ENCODE measurements around the gene HACD2.

Gene HACD2

GRCh38 chr3:123511084-123511483 is 73.8 kb downstream of the HACD2 start:
- TF ChIP-seq NFIC (IDR thresholded peaks at IDR 0.05) (no peak), FOXM1 (IDR thresholded peaks at IDR 0.05; ENCODE audit: borderline replicate concordance, low read depth) (no peak)

GRCh38 chr3:123508178-123508577 is 76.7 kb downstream of the HACD2 start:
- no peak for TF ChIP-seq CEBPB (IDR thresholded peaks at IDR 0.05)
- no peak for TF ChIP-seq YY1 (IDR thresholded peaks at IDR 0.05; ENCODE audit: low read depth)
- no peak for TF ChIP-seq CREB1 (IDR thresholded peaks at IDR 0.05; ENCODE audit: low read depth)
- TF ChIP-seq TCF12 (IDR thresholded peaks at IDR 0.05; ENCODE audit: low read depth) = no peak
- TF ChIP-seq TAF1 (IDR thresholded peaks at IDR 0.05; ENCODE audit: low read depth) = no peak
- TF ChIP-seq NFIC (IDR thresholded peaks at IDR 0.05) = no peak
- TF ChIP-seq ZBTB7A (IDR thresholded peaks at IDR 0.05; ENCODE audit: low read depth) = no peak
- TF ChIP-seq EGR1 (IDR thresholded peaks at IDR 0.05) = no peak
- TF ChIP-seq FOXM1 (IDR thresholded peaks at IDR 0.05; ENCODE audit: borderline replicate concordance, low read depth) = no peak

- TF ChIP-seq TAF1 (IDR thresholded peaks at IDR 0.05; ENCODE audit: low read depth) (no peak), MAX (IDR thresholded peaks at IDR 0.05) (no peak), YY1 (IDR thresholded peaks at IDR 0.05; ENCODE audit: low read depth) (no peak), RAD21 (IDR thresholded peaks at IDR 0.05; ENCODE audit: low read depth) (no peak), NFIC (IDR thresholded peaks at IDR 0.05) (no peak), EP300 (IDR thresholded peaks at IDR 0.05; ENCODE audit: borderline replicate concordance) (no peak), USF1 (IDR thresholded peaks at IDR 0.05) (no peak), TCF12 (IDR thresholded peaks at IDR 0.05; ENCODE audit: low read depth) (no peak), CEBPB (IDR thresholded peaks at IDR 0.05) (no peak), CREB1 (IDR thresholded peaks at IDR 0.05; ENCODE audit: low read depth) (no peak), REST (IDR thresholded peaks at IDR 0.05; ENCODE audit: low read depth) (no peak), EGR1 (IDR thresholded peaks at IDR 0.05) (no peak), FOXM1 (IDR thresholded peaks at IDR 0.05; ENCODE audit: borderline replicate concordance, low read depth) (no peak), TEAD4 (IDR thresholded peaks at IDR 0.05) (no peak), ZBTB7A (IDR thresholded peaks at IDR 0.05; ENCODE audit: low read depth) (no peak)
Observed at GRCh38 chr3:123505820-123506219, 79.0 kb downstream of the HACD2 start.

GRCh38 chr3:123503203-123503602 is 81.7 kb downstream of the HACD2 start:
- no peak for TF ChIP-seq CEBPB (IDR thresholded peaks at IDR 0.05)
- TF ChIP-seq ZBTB7A (IDR thresholded peaks at IDR 0.05; ENCODE audit: low read depth) = no peak
- no peak for TF ChIP-seq FOXM1 (IDR thresholded peaks at IDR 0.05; ENCODE audit: borderline replicate concordance, low read depth)
- no peak for TF ChIP-seq EP300 (IDR thresholded peaks at IDR 0.05; ENCODE audit: borderline replicate concordance)
- TF ChIP-seq USF1 (IDR thresholded peaks at IDR 0.05) = no peak
- TF ChIP-seq TCF12 (IDR thresholded peaks at IDR 0.05; ENCODE audit: low read depth) = no peak
- TF ChIP-seq RAD21 (IDR thresholded peaks at IDR 0.05; ENCODE audit: low read depth) = no peak
- no peak for TF ChIP-seq EGR1 (IDR thresholded peaks at IDR 0.05)
- TF ChIP-seq YY1 (IDR thresholded peaks at IDR 0.05; ENCODE audit: low read depth) = no peak
- TF ChIP-seq MAX (IDR thresholded peaks at IDR 0.05) = no peak

GRCh38 chr3:123499322-123499721 is 85.5 kb downstream of the HACD2 start:
- no peak for TF ChIP-seq EP300 (IDR thresholded peaks at IDR 0.05; ENCODE audit: borderline replicate concordance)
- TF ChIP-seq ZBTB7A (IDR thresholded peaks at IDR 0.05; ENCODE audit: low read depth) = no peak
- no peak for TF ChIP-seq TAF1 (IDR thresholded peaks at IDR 0.05; ENCODE audit: low read depth)
- TF ChIP-seq MAX (IDR thresholded peaks at IDR 0.05) = no peak
- no peak for TF ChIP-seq RAD21 (IDR thresholded peaks at IDR 0.05; ENCODE audit: low read depth)
- no peak for TF ChIP-seq FOXM1 (IDR thresholded peaks at IDR 0.05; ENCODE audit: borderline replicate concordance, low read depth)
- no peak for TF ChIP-seq TEAD4 (IDR thresholded peaks at IDR 0.05)
- TF ChIP-seq CREB1 (IDR thresholded peaks at IDR 0.05; ENCODE audit: low read depth) = no peak
- TF ChIP-seq NFIC (IDR thresholded peaks at IDR 0.05) = no peak
- no peak for TF ChIP-seq EGR1 (IDR thresholded peaks at IDR 0.05)
- no peak for TF ChIP-seq TCF12 (IDR thresholded peaks at IDR 0.05; ENCODE audit: low read depth)
- no peak for TF ChIP-seq CEBPB (IDR thresholded peaks at IDR 0.05)
- no peak for TF ChIP-seq USF1 (IDR thresholded peaks at IDR 0.05)
- TF ChIP-seq REST (IDR thresholded peaks at IDR 0.05; ENCODE audit: low read depth) = no peak
- TF ChIP-seq YY1 (IDR thresholded peaks at IDR 0.05; ENCODE audit: low read depth) = no peak

All from Ishikawa (cell line).